ENCODE measurements around the gene PPM1L. TPM values are rescaled to one million over a fixed set of nuclear protein-coding genes. Genes with fewer than 3 reads are reported as not detected.

PPM1L gene
- total RNA-seq, 1 donor from 2014 or later = 30.1 TPM

DNA sequence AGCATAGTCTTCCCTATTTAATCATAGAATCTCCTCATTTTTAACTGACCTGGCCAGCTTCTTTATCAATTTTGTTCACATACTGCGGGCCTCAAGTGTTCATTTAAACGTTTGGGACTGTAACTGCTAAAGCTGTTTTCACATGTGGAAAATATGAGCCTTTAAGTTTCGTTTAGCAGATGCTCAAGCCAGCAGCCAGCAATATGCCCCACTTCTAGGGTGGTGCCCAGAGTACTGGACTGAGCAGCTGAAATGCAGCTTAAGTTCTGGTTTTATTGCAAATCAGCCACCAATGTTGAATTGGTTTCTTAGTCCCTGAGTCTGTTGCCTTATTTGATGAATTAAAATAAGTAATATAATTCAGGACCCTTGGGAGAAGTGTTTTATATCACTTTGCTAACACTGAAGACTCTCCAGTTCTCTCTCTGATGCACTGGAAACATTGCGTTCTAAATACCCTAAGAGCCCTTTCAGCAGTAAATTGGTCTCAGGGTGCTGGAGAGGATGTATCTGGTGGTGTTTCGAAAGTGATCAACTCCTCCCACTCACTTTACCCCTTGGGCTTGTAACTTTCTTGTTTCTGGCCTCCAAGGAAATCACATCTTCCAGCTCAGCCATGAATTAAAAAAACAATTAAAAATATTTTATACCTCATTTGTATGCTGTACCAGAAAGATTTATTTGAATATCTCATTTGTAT lies 287.5 kb downstream of the PPM1L start:
- peaks cover 16% of the 10 kb centered on the region for H3K36me3 Mint-ChIP-seq (ENCODE audit: insufficient read depth)
- no peak for DNase-seq (ENCODE audit: low spot score, unreplicated experiment)
- no peak overlapping the region for H3K27ac Mint-ChIP-seq
- H3K4me1 Mint-ChIP-seq (ENCODE audit: low read depth) = peaks cover 7% of the 10 kb centered on the region
- H3K4me3 Mint-ChIP-seq (ENCODE audit: low read depth) = no peak overlapping the region
- peaks cover 9% of the 10 kb centered on the region for H3K9me3 Mint-ChIP-seq (ENCODE audit: low read depth)
- TF ChIP-seq, protein P1, sequence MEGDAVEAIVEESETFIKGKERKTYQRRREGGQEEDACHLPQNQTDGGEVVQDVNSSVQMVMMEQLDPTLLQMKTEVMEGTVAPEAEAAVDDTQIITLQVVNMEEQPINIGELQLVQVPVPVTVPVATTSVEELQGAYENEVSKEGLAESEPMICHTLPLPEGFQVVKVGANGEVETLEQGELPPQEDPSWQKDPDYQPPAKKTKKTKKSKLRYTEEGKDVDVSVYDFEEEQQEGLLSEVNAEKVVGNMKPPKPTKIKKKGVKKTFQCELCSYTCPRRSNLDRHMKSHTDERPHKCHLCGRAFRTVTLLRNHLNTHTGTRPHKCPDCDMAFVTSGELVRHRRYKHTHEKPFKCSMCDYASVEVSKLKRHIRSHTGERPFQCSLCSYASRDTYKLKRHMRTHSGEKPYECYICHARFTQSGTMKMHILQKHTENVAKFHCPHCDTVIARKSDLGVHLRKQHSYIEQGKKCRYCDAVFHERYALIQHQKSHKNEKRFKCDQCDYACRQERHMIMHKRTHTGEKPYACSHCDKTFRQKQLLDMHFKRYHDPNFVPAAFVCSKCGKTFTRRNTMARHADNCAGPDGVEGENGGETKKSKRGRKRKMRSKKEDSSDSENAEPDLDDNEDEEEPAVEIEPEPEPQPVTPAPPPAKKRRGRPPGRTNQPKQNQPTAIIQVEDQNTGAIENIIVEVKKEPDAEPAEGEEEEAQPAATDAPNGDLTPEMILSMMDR (IDR thresholded peaks at IDR 0.05; ENCODE audit: unreplicated experiment) = no peak
- no peaks in the 10 kb centered on the region for H3K27me3 Mint-ChIP-seq

DNA sequence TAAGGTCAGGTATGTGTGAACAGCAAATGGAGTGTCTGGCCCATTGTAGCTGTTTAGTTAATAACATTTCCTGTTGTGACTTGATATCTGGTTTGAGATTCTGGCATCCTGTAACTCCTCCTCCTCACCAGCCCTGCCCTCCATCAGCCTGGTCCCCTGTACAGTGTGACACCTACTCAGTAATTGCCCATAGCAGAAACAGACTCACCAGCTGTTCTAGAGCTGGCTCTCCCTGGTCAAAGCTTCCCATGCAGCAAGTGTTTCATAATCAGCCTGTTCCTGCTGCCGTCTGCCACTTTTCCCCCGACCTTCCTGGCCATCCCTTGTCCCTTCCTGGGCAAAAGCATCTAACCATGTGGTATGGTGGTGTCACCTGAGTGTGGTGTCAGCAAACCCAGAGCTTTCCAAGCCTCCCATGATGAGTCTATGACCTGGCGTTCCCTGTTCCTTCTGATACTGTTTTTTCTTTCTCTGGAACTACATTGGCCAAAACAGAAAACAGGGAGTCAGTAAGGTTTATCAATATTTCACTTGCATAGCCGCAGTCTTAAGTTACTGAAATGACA lies 293.7 kb downstream of the PPM1L start:
- Mint-ChIP-seq H3K9me3 (ENCODE audit: low read depth) (peaks cover 6% of the 10 kb centered on the region), H3K4me3 (ENCODE audit: low read depth) (no peak overlapping the region), H3K36me3 (ENCODE audit: insufficient read depth) (peaks cover 5% of the 10 kb centered on the region), H3K27me3 (no peaks in the 10 kb centered on the region), H3K27ac (no peak overlapping the region), H3K4me1 (ENCODE audit: low read depth) (no peaks in the 10 kb centered on the region)
- no peak for DNase-seq (ENCODE audit: low spot score, unreplicated experiment)
- TF ChIP-seq, protein P1 (IDR thresholded peaks at IDR 0.05; ENCODE audit: unreplicated experiment) = no peak

DNA sequence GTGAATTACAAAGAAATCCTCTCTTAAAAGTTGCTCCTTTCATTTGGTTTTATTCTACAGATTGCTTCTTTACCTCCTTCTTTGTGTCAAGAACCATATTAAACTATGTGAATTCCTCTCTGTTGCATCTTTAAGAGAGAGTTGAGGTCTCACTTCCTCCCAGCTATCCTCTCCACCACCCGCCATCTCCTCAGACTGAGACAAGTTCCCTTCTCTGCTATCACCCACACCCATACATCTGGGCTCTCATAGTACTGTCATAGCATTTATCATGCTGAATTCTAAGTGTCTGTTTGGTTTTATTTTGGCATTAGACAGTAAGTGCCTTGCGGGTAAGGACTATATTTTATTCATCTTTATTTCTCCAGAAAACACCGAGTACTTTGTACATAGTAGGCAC lies 294.9 kb downstream of the PPM1L start:
- H3K4me1 Mint-ChIP-seq (ENCODE audit: low read depth) = peaks cover 2% of the 10 kb centered on the region
- H3K27me3 Mint-ChIP-seq = no peaks in the 10 kb centered on the region
- no peaks in the 10 kb centered on the region for H3K9me3 Mint-ChIP-seq (ENCODE audit: low read depth)
- no peak overlapping the region for H3K27ac Mint-ChIP-seq
- H3K4me3 Mint-ChIP-seq (ENCODE audit: low read depth) = no peak overlapping the region
- no peaks in the 10 kb centered on the region for H3K36me3 Mint-ChIP-seq (ENCODE audit: insufficient read depth)
- TF ChIP-seq, protein P1 (IDR thresholded peaks at IDR 0.05; ENCODE audit: unreplicated experiment) = no peak
- no peak for DNase-seq (ENCODE audit: low spot score, unreplicated experiment)

DNA sequence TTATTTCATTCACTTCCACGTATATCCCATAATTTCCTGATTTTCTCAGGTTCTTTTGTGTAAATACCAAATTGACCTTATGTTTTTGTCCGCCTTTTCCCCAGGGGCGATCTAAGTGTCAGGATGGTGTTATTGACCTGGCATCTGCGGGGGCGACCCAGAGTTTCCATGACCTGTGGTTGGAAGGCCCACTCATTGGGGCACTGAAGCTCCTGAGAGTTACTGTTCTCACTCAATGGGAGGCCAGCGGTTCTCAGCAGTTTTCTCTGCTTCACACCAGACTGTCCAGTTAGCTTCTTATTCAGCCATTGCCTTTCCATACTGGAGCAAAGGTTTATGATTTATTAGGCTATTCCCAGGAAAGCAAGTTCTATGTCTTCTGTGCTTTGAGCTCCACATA lies 295.8 kb downstream of the PPM1L start:
- TF ChIP-seq, protein P1 (IDR thresholded peaks at IDR 0.05; ENCODE audit: unreplicated experiment) = no peak
- DNase-seq (ENCODE audit: low spot score, unreplicated experiment) = no peak
- H3K4me1 Mint-ChIP-seq (ENCODE audit: low read depth) = peaks cover 2% of the 10 kb centered on the region
- no peaks in the 10 kb centered on the region for H3K9me3 Mint-ChIP-seq (ENCODE audit: low read depth)
- no peak overlapping the region for H3K4me3 Mint-ChIP-seq (ENCODE audit: low read depth)
- no peaks in the 10 kb centered on the region for H3K27me3 Mint-ChIP-seq
- no peak overlapping the region for H3K27ac Mint-ChIP-seq
- H3K36me3 Mint-ChIP-seq (ENCODE audit: insufficient read depth) = no peaks in the 10 kb centered on the region

DNA sequence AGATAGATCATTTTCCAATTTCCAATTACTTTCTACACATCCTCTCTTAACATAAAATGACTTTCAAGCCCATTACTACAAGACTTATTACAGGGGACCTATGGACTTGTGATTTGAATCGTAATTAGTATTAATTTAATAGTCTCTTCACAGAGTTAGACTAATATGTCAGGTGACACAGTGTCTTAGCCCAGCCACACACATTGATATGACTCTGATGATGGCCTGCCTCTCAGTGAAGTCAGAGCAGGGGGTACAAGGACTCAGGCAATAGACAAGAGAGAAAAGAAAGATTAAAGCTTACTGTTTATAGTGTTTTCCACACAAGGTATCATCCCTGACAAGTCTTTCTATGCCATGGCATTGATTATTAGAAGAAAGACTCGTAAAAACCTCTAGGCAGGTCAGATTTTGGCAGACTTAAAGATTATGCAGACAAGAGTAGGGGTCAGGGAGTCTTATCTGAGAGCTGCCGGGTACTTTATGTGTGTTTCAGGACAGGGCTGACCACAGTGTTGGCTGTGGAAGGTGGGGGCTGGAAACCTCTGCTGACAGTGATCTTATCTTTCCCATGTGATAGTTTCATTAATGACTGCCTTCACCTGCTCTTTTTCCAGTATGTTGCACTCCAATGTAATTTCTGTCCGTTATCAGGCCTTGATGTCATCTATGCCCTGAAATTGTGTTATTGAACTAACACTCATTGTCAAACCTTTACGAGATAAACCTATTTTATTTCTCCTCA lies 299.0 kb downstream of the PPM1L start:
- no peaks in the 10 kb centered on the region for H3K27me3 Mint-ChIP-seq
- no peak overlapping the region for H3K27ac Mint-ChIP-seq
- H3K4me1 Mint-ChIP-seq (ENCODE audit: low read depth) = peaks cover 2% of the 10 kb centered on the region
- no peak for DNase-seq (ENCODE audit: low spot score, unreplicated experiment)
- H3K4me3 Mint-ChIP-seq (ENCODE audit: low read depth) = no peak overlapping the region
- no peaks in the 10 kb centered on the region for H3K9me3 Mint-ChIP-seq (ENCODE audit: low read depth)
- H3K36me3 Mint-ChIP-seq (ENCODE audit: insufficient read depth) = no peaks in the 10 kb centered on the region
- TF ChIP-seq, protein P1 (IDR thresholded peaks at IDR 0.05; ENCODE audit: unreplicated experiment) = no peak
